GM19351 (cell line): ENCODE measurements around the gene TMC3.

Experiments used
- ATAC-seq: cut with Tn5 transposase; IDR thresholded peaks from one replicate; pipeline ENCODE4 v1.9.1; 2021; ENCODE audit warnings: mild to moderate bottlenecking, moderate library complexity; ENCODE audit not compliant: unreplicated experiment

TMC3 gene

DNA sequence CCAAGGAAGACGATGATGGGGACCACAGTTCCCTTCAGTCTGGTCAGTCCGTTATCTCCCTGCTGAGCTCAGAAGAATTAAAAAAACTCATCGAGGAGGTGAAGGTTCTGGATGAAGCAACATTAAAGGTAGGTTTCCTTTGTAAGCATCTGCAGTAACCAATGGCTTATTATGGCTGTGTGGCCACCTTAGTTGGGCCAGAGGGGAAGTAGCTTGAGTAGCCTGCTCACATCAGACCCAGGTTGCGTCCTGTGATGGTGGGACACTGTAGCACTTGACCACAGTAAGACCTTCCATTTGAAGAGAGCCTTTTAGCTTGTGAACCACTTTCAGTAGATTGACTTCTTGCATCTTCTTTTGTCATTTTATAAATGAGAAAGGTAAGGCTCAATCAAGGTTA lies 72.6 kb downstream of the TMC3 start:
- no peak for ATAC-seq

GRCh38 chr15:81299630-81300273 lies 74.3 kb downstream of the TMC3 start:
- ATAC-seq = no peak

DNA sequence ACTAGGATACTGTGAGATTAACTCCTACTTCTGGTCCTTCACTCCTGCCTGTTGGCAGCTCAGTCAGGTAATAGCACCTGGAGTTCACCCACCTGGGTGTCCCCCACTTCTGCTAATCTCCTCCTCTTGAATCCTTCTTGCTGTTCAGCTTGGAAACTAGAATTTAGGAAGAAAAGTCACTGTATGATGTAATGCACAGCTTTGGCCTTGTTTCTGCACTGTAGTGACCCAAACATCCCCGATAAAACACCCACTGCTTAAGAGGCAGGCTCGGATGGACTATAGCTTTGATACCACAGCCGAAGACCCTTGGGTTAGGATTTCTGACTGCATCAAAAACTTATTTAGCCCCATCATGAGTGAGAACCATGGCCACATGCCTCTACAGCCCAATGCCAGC lies 74.9 kb downstream of the TMC3 start:
- no peak for ATAC-seq

GRCh38 chr15:81298611-81299010 lies 75.4 kb downstream of the TMC3 start:
- no peak for ATAC-seq

DNA sequence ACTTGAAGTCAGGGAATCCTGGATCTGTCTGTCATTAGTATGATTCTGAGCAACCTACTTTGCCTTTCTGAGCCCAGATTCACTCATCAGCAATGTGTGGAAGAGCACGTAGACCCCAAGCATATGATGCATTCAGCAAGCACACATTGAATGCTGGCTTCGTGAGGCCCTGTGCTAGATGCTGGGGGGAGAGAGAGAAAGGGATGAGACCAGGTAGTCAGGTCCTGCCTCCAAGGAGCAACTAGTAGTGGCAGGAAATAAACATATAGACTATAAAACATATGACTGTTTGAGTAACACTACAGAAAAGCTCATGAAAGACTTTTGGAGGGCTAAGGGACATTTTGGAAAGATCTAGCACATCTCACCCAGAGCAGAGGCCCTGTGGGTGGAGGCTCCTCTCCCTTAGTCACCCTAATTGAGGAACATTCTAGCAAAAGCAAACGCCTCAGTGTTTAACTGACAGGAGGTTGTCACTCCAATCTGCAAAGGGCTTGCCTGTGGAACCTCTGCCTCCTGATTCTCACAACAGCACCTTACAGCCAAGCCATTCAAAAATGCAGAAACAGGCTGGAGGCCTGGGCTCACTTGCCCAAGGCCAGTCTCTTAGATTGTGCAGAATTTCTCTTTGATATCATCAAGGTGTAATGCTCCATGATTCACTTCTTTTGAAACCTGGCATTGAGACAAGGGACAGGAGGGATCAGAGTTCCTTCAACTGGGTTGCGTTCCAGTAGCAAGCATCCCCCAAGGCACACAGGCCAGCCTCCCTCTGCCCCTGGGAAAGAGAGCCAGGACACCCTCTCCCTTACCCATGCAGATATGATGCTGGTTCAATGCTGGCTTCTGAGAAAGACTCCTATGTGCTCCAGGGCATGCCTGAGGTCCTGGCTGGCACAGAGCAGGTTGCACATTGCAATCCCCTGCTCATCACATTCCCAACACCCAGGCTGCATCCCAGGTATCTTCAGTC lies 76.1 kb downstream of the TMC3 start:
- ATAC-seq = no peak

- no peak for ATAC-seq
These were observed 76.9 kb downstream of the TMC3 start for GRCh38 chr15:81297147-81297572.

- peak; percentile 39 for ATAC-seq
These were observed 77.3 kb downstream of the TMC3 start for GRCh38 chr15:81296673-81297072.

DNA sequence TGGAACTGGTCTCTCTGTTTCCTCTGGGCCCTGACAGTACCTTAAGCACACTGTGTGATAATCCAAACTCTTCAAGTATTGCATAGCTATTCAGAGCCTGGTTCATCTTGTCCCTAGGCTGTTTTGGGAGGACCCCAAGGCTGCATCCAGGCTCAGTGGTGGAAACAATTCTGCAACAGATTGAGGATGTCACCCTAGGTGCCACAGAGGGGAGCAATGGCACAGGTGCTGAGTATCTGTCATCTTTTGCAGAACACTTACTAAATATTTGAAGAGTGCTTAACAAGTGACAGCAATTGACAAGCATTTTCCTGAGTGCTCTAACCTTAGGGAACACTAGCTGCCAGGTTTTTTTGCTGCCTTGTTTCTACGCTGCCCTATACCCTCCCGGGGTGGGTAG lies 77.8 kb downstream of the TMC3 start:
- no peak for ATAC-seq

GRCh38 chr15:81295486-81296121 lies 78.4 kb downstream of the TMC3 start:
- no peak for ATAC-seq

DNA sequence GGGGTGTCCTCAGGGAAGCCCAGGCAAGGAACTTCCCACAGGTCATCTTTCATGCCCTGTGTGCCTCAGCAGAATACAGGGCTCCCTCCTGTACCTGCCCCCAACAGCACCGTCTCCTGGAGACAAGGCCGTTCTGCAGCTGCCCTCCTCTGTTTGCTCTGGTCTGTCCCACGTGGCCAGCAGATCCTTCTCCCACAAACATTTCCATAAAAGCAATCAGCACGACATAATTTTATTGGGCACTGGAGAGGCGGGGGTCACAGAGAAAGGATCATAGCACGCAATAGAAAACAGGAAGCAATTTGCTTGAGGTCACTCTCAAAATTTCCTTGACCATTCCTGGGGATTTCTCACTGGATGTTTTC lies 79.5 kb downstream of the TMC3 start:
- ATAC-seq = no peak

DNA sequence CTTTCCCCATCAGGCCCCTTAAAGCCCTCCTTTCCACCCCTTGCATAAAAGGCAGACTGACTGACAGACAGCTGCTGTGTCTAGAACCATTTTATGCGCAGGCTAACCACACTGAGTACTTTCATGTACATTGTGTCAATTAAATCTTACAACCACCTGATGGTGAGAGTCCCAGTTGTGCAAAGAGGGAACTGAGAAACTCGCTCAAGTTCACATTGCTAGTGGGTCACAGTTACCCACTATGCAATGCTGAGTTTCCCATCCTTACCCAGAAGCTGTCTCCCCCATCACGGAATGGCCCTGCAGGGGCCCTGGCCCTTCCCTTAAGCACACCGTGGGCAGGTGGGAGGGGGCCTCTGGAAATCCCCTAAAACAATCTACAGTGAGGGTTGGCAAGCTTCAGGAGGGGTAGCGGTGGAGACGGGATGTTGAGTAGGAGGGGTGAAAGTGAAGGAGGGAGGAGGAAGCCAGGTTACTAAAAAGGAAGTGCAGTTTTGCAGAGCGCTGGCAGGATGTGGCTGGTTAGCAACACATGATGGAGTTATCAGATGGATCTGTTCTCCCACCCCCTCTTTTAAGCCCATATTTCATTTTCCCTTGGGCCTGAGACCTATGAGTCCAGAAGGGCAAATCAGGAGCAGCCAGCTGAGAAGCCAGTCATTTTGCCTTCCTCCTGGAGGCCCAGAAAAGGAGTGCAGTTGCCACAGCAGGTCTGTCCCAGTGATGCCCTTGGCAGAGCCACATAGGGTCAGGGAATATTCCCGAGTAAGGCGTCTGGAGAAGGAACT lies 80.1 kb downstream of the TMC3 start:
- ATAC-seq = peak; percentile 57

DNA sequence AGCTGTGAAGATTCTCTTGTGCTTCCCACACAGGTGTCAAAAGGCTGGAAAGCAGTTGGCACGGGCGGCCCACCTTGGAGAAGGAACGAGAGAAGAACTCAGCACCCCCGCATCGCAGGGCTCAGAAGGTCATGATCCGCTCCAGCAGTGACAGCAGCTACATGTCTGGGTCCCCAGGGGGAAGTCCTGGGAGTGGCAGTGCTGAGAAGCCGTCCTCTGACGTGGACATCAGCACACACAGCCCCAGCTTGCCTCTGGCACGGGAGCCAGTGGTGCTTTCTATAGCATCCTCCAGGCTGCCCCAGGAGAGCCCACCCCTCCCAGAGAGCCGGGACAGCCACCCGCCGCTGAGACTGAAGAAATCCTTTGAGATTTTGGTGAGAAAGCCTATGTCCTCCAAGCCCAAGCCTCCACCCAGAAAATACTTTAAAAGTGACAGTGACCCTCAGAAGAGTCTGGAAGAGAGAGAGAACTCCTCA lies 81.5 kb downstream of the TMC3 start:
- peak; percentile 40 for ATAC-seq

DNA sequence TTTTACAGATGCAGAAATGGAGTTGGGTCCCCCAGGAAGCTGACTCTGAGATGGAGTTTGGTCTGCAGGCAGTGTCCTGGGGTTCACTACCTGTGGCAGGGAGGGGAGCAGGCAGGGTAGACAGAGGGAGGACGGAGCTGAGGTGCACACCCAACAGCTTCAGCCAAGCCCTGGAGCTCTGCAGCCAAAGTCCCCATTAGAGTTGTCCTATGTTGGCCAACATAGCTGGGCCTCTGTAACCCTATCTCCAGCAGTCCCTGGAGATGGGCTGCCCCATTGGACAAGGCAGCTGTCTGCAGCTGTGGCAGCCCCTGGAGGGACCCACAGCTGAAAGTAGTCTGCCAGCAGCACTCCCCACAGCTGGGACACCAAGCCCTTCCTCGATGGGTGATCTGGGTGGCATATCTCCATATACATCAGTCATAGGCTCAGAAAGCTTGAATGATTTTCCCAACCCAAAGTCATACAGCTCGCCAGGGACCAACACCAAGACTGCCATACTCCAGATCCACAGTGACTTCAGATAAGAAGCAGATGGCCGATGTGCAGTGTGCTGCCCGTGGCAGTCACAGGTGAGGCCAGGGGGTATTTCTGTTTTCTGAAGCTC lies 82.0 kb downstream of the TMC3 start:
- no peak for ATAC-seq

- no peak for ATAC-seq
These were observed 84.1 kb downstream of the TMC3 start for GRCh38 chr15:81289910-81290309.

- ATAC-seq = no peak
These were observed 85.4 kb downstream of the TMC3 start for GRCh38 chr15:81288616-81289015.

GRCh38 chr15:81288040-81288439 lies 86.0 kb downstream of the TMC3 start:
- ATAC-seq = no peak

DNA sequence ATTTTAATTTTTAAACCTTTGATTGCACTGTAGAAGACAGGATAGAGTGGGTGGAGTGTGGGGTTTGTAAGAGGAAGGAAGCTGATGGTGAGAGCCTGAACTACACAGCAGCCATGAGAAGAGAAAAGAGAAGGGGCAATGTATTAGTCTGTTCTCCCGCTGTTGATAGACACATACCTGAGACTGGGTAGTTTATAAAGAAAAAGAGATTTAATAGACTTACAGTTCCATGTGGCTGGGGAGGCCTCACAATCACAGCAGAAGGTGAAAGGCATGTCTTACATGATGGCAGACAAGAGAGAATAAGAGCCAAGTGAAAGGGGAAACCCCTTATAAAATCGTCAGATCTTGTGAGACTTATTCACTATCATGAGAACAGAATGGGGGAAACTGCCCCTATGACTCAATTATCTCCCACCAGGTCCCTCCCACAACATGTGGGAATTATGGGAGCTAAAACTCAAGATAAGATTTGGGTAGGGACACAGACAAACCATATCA lies 87.3 kb downstream of the TMC3 start:
- ATAC-seq = peak; percentile 61

GRCh38 chr15:81285461-81285860 lies 88.6 kb downstream of the TMC3 start:
- no peak for ATAC-seq

- no peak for ATAC-seq
These were observed 89.6 kb downstream of the TMC3 start for GRCh38 chr15:81284256-81285031.
